HG03457 (cell line): ENCODE data around the gene C11orf16.
"Not testable (repeated sequence)": the region's sequence is repeated elsewhere in the genome, so short reads cannot be mapped to it uniquely, and the experiment has no call there.

Source experiments
- ATAC-seq: cut with Tn5 transposase; IDR thresholded peaks from one replicate; pipeline ENCODE4 v1.9.1; 2021; ENCODE audit warnings: moderate number of reproducible peaks; ENCODE audit not compliant: unreplicated experiment

The C11orf16 gene

DNA sequence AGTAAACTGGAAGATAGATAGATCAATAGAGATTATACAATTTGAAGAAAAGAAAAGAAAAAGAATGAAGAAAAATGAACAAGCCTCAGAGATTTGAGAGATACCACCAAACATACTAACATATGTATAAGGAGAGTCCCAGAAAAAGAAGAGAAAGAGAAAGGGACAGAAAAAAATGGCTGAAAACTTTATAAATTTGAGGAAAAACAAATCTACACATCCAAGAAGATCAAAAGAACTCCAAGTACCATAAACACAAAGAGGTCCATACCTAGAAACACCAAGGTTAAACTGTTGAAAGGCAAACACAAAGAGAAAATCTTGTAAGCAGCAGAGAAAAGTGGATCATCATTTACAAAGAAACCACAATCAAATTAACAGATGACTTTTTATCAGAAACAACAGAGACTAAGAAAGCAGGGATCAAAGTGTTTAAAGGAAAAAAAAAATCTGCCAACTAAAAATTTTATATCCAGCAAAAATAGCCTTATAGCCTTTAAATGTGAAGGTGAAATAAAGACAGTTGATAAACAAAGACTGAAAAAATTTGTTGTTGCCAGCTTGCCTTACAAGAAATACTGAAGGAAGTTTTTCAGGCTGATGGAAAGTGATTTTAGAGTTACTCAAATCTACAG lies 33.5 kb downstream of the C11orf16 start:
- ATAC-seq: no peak

DNA sequence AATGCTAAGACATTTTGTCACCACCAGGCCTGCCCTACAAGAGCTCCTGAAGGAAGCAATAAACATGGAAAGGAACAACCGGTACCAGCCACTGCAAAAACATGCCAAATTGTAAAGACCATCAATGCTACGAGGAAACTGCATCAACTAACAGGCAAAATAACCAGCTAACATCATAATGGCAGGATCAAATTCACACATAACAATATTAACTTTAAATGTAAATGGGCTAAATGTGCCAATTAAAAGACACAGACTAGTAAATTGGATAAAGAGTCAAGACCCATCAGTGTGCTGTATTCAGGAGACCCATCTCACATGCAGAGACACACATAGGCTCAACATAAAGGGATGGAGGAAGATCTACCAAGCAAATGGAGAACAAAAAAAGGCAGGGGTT lies 41.6 kb downstream of the C11orf16 start:
- not testable (repeated sequence) for ATAC-seq

DNA sequence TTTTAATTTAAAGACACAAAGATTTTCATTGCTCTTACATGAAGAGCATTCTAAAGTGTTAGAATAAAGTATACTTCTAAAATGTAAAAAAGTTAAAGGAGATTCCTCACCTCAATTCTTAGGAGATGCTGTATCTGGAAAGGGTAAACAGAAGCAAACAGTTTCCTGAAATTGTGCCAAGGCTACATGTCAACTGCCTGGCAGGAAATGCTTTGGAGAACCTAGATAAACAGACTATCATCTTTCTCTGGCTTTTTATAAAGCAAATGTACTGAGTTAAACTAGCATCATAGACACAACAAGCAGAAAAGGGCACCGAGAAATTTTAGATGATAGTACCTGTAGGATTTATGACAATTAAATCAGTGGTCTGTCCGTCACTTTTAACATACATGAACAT lies 46.4 kb downstream of the C11orf16 start:
- no peak for ATAC-seq

DNA sequence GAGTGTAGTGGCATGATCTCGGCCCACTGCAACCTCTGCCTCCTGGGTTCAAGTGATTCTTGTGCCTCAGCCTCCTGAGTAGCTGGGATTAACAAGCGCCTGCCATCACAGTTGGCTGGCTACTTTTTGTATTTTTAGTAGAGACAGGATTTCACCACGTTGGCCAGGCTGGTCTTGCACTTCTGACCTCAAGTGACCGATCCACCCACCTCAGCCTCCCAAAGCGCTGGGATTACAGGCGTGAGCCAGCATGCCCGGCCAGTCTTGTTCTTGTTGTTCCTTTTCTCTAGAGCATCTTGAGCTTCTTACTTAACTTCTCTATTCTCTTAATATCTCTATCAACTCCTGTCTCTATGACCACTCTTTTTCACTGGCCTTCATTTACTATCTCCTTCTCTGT lies 51.2 kb downstream of the C11orf16 start:
- not testable (repeated sequence) for ATAC-seq

DNA sequence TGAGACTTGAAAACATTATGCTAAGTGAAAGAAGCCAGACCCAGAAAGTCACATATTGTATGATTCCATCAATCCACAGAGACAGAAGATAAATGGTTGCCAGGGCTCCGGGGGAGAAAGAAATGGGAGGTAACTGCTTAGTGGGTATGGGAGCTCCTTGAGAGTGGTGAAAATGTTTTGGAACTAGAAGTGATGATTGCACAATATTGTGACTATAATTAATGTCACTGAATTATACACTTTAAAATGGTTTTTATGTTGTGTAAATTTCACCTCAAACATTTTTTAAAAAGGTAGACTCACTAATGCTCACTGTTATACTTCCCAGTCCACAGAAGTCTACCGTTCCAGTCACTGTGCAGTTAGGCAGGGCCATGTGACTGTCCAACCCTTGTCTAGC lies 54.0 kb downstream of the C11orf16 start:
- no peak for ATAC-seq

DNA sequence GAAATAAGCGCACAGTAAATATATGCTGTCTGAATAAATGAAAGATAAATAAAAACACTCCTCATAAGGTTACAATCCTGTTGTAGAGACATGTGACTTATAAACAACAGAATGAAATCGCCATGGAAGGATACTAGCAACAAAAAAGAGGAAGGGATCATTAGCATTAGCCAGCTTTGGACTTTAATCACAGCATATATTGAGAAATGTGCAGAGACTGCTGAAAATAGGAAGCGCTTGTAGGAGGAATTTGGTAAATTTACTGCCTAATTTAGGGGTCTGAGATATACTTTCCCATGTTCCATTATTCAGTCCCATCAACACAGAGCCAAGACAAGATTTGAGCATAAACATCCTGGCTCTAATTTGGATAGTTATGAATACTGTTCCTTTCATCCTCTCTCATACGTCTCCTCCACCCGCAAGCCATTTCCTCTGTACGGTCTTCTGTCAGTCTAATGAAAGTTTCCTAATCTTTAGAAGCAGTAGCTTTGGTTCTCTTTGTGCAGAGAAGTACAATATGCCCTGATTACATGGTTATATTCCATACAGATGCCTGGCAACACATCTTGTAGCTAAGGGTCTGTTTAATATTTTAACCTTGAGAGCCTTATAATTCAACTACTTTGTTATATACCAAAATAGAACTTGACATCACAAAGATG lies 58.9 kb downstream of the C11orf16 start:
- no peak for ATAC-seq

DNA sequence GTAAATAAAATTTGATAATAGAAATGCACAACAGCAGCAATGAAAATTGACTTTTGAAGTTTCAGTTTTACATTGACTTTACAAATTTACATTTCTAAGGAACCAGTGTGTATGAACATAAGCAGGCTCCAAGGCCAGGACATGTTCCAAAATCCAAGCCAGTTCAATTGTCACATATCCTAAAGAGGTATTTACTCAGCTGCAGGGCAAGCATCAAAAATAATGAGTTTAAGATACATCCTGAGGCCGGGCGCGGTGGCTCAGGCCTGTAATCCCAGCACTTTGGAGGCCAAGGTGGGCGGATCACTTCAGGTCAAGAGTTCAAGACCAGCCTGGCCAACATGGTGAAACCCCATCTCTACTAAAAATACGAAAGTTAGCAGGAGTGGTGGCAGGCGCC lies 60.8 kb downstream of the C11orf16 start:
- ATAC-seq: no peak

DNA sequence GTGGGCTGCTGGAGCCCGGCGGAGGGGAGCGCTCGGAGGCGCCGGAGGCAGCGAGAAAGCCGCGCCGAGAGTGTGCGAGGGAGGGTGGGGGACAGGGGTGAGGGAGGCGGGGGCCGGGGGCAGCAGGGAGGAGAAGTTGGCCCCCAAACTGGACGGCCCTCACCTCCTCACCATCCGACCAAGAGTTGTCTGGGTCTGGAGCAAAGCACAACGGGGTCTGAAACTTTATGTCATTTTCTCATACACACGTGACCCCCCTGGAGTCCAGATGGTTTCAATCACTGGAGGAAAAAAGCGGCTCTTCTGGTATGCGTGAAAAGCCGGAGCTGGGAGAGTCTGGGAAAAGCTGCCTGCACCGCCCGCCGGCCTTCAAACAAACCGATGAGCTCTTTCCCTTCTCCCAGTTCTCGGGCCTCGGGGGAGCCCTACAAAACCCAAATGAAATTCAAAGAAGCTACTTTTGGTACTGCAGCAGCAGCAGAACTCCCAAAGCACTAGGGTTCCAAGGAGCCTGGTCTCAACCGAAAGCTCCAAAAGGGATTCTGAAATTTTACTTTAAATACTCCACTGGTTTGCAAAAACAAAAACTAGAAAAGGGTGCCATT lies 61.5 kb downstream of the C11orf16 start:
- ATAC-seq: no peak

DNA sequence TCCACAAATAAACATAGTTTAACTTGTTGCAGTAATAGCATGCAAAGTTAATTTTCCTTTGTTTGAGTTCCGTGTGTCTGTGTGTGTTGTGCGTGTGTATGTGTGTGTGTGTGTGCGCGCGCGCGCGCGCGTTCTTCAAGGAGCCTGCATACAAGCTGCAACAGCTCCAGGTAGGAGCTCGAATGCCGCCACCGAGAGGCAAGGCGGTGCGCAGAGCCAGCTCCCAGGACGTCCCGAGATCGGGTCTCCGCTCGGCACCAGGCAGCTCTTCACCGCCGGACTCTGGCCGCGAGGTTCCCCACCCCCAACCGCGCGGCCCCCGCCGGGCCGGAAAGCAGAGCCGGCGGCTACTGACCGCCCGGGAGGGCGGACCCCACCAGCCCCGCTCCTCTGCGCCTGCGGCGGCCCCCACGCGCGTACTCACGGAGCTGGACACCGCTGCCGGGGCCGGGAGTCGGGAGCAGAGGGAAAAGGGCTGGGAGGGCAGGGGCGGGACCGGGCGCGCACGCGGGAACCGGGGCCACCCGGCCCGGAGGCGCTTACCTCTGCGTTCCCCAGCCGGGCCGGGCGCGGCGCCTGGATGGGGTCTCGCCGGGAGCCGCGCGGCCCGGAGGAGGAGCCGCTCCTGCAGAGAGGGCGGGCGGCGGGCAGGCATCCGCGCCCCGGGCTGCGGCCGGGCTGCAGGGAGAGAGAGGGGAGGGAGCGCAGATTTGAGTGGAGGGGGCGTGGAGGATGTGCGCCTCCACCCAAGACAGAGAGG lies 62.2 kb downstream of the C11orf16 start:
- no peak for ATAC-seq
